H1 (cell line): ENCODE measurements around the gene C3orf49. TPM values are rescaled to one million over a fixed set of nuclear protein-coding genes. Genes with fewer than 3 reads are reported as not detected.

Experiments used
- CTCF ChIA-PET: fragments of 300-600 bp; sonication (Branson Sonifier 250); formaldehyde crosslinking; loops from one replicate; lab custom pipeline; 2021; ENCODE audit not compliant: partially characterized antibody; lab: Charles Lee
- POLR2A ChIA-PET: fragments of 300-600 bp; sonication (Branson Sonifier 250); formaldehyde crosslinking; loops from one replicate; lab custom pipeline; 2021; ENCODE audit warnings: inconsistent platforms; ENCODE audit not compliant: partially characterized antibody; lab: Charles Lee
- DNase-seq, 2 experiments: peaks; one replicate each; pipeline versions ENCODE4 v3.0.0 to v3.0.0-alpha.2; 2010 to 2022; ENCODE audit warnings: low spot score in 2 of 2, low read depth in 1 of 2, mixed read lengths in 1 of 2
- FAIRE-seq: peaks from 2 replicates; lab custom pipeline; 2011; peaks lifted over from hg19 to GRCh38; lab: Jason Lieb, UNC
- H2AFZ ChIP-seq: 2 replicates; pipeline ENCODE4 v1.8.1; 2012; ENCODE audit warnings: low read length, inconsistent platforms
- H2AK5ac ChIP-seq: 2 replicates; pipeline ENCODE4 v1.6.1; 2013; ENCODE audit warnings: low read depth, low read length
- H2BK120ac ChIP-seq: replicated peaks from 2 replicates; pipeline ENCODE3; 2013; ENCODE audit warnings: low read depth, low read length, inconsistent platforms
- H2BK12ac ChIP-seq: 2 replicates; pipeline ENCODE4 v1.6.1; 2013; ENCODE audit warnings: low read depth, low read length
- H2BK15ac ChIP-seq: 2 replicates; pipeline ENCODE4 v1.6.1; 2013; ENCODE audit warnings: low read length
- H2BK20ac ChIP-seq: 2 replicates; pipeline ENCODE4 v1.6.1; 2013; ENCODE audit warnings: low read length
- H2BK5ac ChIP-seq: 2 replicates; pipeline ENCODE4 v1.6.1; 2013; ENCODE audit warnings: low read depth, low read length
- H3K14ac ChIP-seq: 2 replicates; pipeline ENCODE4 v1.6.1; 2013; ENCODE audit warnings: inconsistent platforms; ENCODE audit not compliant: insufficient read length
- H3K18ac ChIP-seq: 2 replicates; pipeline ENCODE4 v1.6.1; 2013; ENCODE audit warnings: low read length; ENCODE audit errors: extremely low read depth
- H3K23ac ChIP-seq: 2 replicates; pipeline ENCODE4 v1.6.1; 2013; ENCODE audit warnings: inconsistent platforms; ENCODE audit not compliant: insufficient read length
- H3K23me2 ChIP-seq: 2 replicates; pipeline ENCODE4 v1.6.1; 2013; ENCODE audit warnings: low read depth, low read length
- H3K27ac ChIP-seq: 2 replicates; pipeline ENCODE4 v1.6.1; 2011; ENCODE audit warnings: low read depth, low read length, inconsistent platforms
- H3K27me3 ChIP-seq, 4 experiments: replicated peaks in 1 of 4; 1 replicate in 1 of 4; 2 replicates in 3 of 4; pipeline versions ENCODE4 v1.6.1 to v1.8.1; 2011 to 2013; ENCODE audit warnings: low read length in 3 of 4, mild to moderate bottlenecking in 3 of 4, inconsistent platforms in 2 of 4, mixed read lengths in 2 of 4, moderate library complexity in 1 of 4; ENCODE audit not compliant: control insufficient read depth in 3 of 4, insufficient read depth in 3 of 4; ENCODE audit errors: extremely low read depth in 1 of 4
- H3K36me3 ChIP-seq, 4 experiments: 2 replicates each; pipeline versions ENCODE4 v1.6.1 to v1.8.1; 2011 to 2013; ENCODE audit warnings: mild to moderate bottlenecking in 4 of 4, low read length in 3 of 4, moderate library complexity in 2 of 4, control low read depth in 1 of 4, inconsistent platforms in 1 of 4; ENCODE audit not compliant: insufficient read depth in 4 of 4, control insufficient read depth in 2 of 4
- H3K4ac ChIP-seq: replicated peaks from 2 replicates; pipeline ENCODE3; 2013; ENCODE audit warnings: low read length, low read depth, mixed read lengths, inconsistent platforms; ENCODE audit not compliant: insufficient read length
- H3K4me1 ChIP-seq, 4 experiments: replicated peaks in 1 of 4; 1 replicate in 1 of 4; 2 replicates in 3 of 4; pipeline versions ENCODE4 v1.6.1 to v1.8.1; 2011 to 2013; ENCODE audit warnings: low read length in 3 of 4, inconsistent platforms in 2 of 4, mixed read lengths in 1 of 4; ENCODE audit not compliant: insufficient read depth in 4 of 4, control insufficient read depth in 3 of 4
- H3K4me2 ChIP-seq, 2 experiments: 2 replicates each; pipeline versions ENCODE4 v1.6.1 to v1.8.1; 2011 to 2013; ENCODE audit warnings: low read depth in 2 of 2, low read length in 2 of 2, control low read depth in 1 of 2, inconsistent platforms in 1 of 2, mild to moderate bottlenecking in 1 of 2; ENCODE audit not compliant: insufficient read depth in 1 of 2
- H3K4me3 ChIP-seq, 4 experiments: fragments of 200-600, 300-600 bp in 1 of 4; sonication (generic), shearing (Covaris generic), sonication (Bioruptor Twin) in 1 of 4; 2 replicates each; pipeline versions ENCODE4 v1.5.1 to v1.8.1; 2011 to 2016; ENCODE audit warnings: low read length in 4 of 4, low read depth in 3 of 4, control low read depth in 2 of 4, inconsistent platforms in 2 of 4, mild to moderate bottlenecking in 2 of 4, mixed read lengths in 1 of 4, moderate library complexity in 1 of 4; ENCODE audit not compliant: insufficient read depth in 2 of 4; ENCODE audit errors: extremely low read depth in 1 of 4
- H3K56ac ChIP-seq: replicated peaks from 2 replicates; pipeline ENCODE3; 2013; ENCODE audit warnings: low read depth, mild to moderate bottlenecking, mixed read lengths, low read length, inconsistent platforms; ENCODE audit not compliant: insufficient read length
- H3K79me1 ChIP-seq: 2 replicates; pipeline ENCODE4 v1.6.1; 2013; ENCODE audit warnings: low read depth, low read length, control low read depth
- H3K79me2 ChIP-seq, 2 experiments: 2 replicates each; pipeline versions ENCODE4 v1.6.1 to v1.8.1; 2012 to 2013; ENCODE audit warnings: low read length in 2 of 2, mild to moderate bottlenecking in 2 of 2, inconsistent platforms in 1 of 2; ENCODE audit not compliant: insufficient read depth in 2 of 2, control insufficient read depth in 1 of 2
- H3K9ac ChIP-seq, 4 experiments: replicated peaks in 1 of 4; 1 replicate in 1 of 4; 2 replicates in 3 of 4; pipeline versions ENCODE4 v1.6.1 to v1.8.1; 2011 to 2013; ENCODE audit warnings: low read depth in 3 of 4, low read length in 3 of 4, control low read depth in 2 of 4, mild to moderate bottlenecking in 2 of 4, moderate library complexity in 2 of 4, inconsistent platforms in 1 of 4; ENCODE audit errors: extremely low read depth in 1 of 4
- H3K9me3 ChIP-seq, 2 experiments: 2 replicates each; pipeline versions ENCODE4 v1.6.1 to v1.8.1; 2012 to 2013; ENCODE audit warnings: mild to moderate bottlenecking in 2 of 2, moderate library complexity in 2 of 2, control low read depth in 1 of 2, inconsistent platforms in 1 of 2, low read depth in 1 of 2, low read length in 1 of 2, mixed read lengths in 1 of 2; ENCODE audit not compliant: insufficient read depth in 2 of 2
- H4K20me1 ChIP-seq, 2 experiments: replicated peaks in 1 of 2; 2 replicates each; pipeline versions ENCODE3 to v1.8.1; 2011 to 2013; ENCODE audit warnings: inconsistent platforms in 2 of 2, low read length in 2 of 2, mild to moderate bottlenecking in 1 of 2; ENCODE audit not compliant: insufficient read depth in 2 of 2, control insufficient read depth in 1 of 2
- H4K5ac ChIP-seq: 2 replicates; pipeline ENCODE4 v1.6.1; 2013; ENCODE audit warnings: low read length, low read depth, mixed read lengths, inconsistent platforms; ENCODE audit not compliant: insufficient read length
- H4K8ac ChIP-seq: 2 replicates; pipeline ENCODE4 v1.8.0; 2013; ENCODE audit warnings: mild to moderate bottlenecking, moderate library complexity, low read length, inconsistent platforms; ENCODE audit not compliant: insufficient read depth; ENCODE audit errors: extremely low read depth
- H4K91ac ChIP-seq: replicated peaks from 2 replicates; pipeline ENCODE3; 2013; ENCODE audit warnings: low read length, mixed read lengths, inconsistent platforms; ENCODE audit not compliant: insufficient read length
- CBX5 ChIP-seq: fragments of 300-800, 300-1000 bp; sonication (generic); IDR thresholded peaks from 2 replicates; pipeline ENCODE4 v1.7.1; 2016; ENCODE audit warnings: antibody characterized with exemption, low read length, low read depth
- CHD2 ChIP-seq: IDR thresholded peaks from 2 replicates; pipeline ENCODE4 v1.6.1; 2012; ENCODE audit warnings: low read length, improper control_type of control experiment
- EGR1 ChIP-seq: IDR thresholded peaks from 2 replicates; pipeline ENCODE4 v1.6.1; 2011; ENCODE audit warnings: low read depth, low read length, borderline replicate concordance
- EZH2 ChIP-seq: fragments of 200-600 bp; sonication (generic); IDR thresholded peaks from 2 replicates; pipeline ENCODE4 v1.7.1; 2012; ENCODE audit warnings: low read depth, mild to moderate bottlenecking, moderate library complexity, low read length, inconsistent platforms; ENCODE audit not compliant: severe bottlenecking
- KDM4A ChIP-seq: IDR thresholded peaks from one replicate; pipeline ENCODE4 v1.7.1; 2012; ENCODE audit warnings: low read depth, mild to moderate bottlenecking, moderate library complexity, low read length, inconsistent platforms; ENCODE audit not compliant: severe bottlenecking
- POLR2A ChIP-seq, 2 experiments: IDR thresholded peaks; 1 replicate in 1 of 2; 2 replicates in 1 of 2; pipeline ENCODE4 v1.6.1; 2011; ENCODE audit warnings: low read depth in 2 of 2, low read length in 2 of 2, mild to moderate bottlenecking in 2 of 2; ENCODE audit errors: control extremely low read depth in 1 of 2
- POLR2AphosphoS5 ChIP-seq: IDR thresholded peaks from 2 replicates; pipeline ENCODE4 v1.6.1; 2011; ENCODE audit warnings: low read depth, low read length
- POU5F1 ChIP-seq: IDR thresholded peaks from 2 replicates; pipeline ENCODE4 v1.6.1; 2011; ENCODE audit warnings: low read depth, mild to moderate bottlenecking, low read length, moderate library complexity
- RBBP5 ChIP-seq: IDR thresholded peaks from 2 replicates; pipeline ENCODE4 v1.7.1; 2012; ENCODE audit warnings: low read depth, mild to moderate bottlenecking, inconsistent platforms, low read length, moderate library complexity, borderline replicate concordance
- SP2 ChIP-seq: IDR thresholded peaks from 2 replicates; pipeline ENCODE4 v1.6.1; 2012; ENCODE audit warnings: mild to moderate bottlenecking, low read length, inconsistent platforms
- TBP ChIP-seq: IDR thresholded peaks from 2 replicates; pipeline ENCODE4 v1.6.1; 2011; ENCODE audit warnings: low read depth, low read length, improper control_type of control experiment
- WGBS, 2 experiments: shearing (Covaris generic) in 1 of 2; methylation state at CpG; one replicate each; pipeline versions ENCODE4 v1.1.6 to v1.1.7; 2013 to 2015; ENCODE audit warnings: low lambda C conversion rate in 2 of 2, mixed read lengths in 2 of 2, inconsistent platforms in 1 of 2, low coverage in 1 of 2, missing lambda C conversion rate in 1 of 2; ENCODE audit not compliant: insufficient replicate concordance in 2 of 2, insufficient coverage in 1 of 2, insufficient read length in 1 of 2; ENCODE audit errors: extremely low coverage in 1 of 2, missing lambda C conversion rate in 1 of 2; 5-methylcytosine and 5-hydroxymethylcytosine counted together
- polyA plus RNA-seq, 7 experiments: library from polyadenylated mRNA; depleted of rRNA in 3 of 7; stranded (reverse) in 5 of 7; unstranded in 2 of 7; fragments of >200 nt in 5 of 7; fragments of 200-250 nt in 2 of 7; gene quantifications; 1 replicate in 5 of 7; 2 replicates in 1 of 7; 4 replicates in 1 of 7; pipeline versions ENCODE4 v1.2.1 to v1.2.3, GENCODE V29; 2011 to 2013; ENCODE audit warnings: missing spikeins in 2 of 7, mixed read lengths in 2 of 7
- total RNA-seq: library from RNA; stranded (reverse); fragmentation: NEBNext Ultra II Directional; extraction: Animal tissue kit (Norgen Biotek cat#: 25700); gene quantifications from 2 replicates; pipeline ENCODE4 v1.2.1, GENCODE V29; 2021
- TF ChIP-seq, protein P1 (sequence below): IDR thresholded peaks from 2 replicates; pipeline ENCODE4 v1.6.1; 2011; ENCODE audit warnings: low read depth, mild to moderate bottlenecking, low read length; ENCODE audit not compliant: insufficient read depth

Gene C3orf49
- total and polyA plus RNA-seq, 2 of the 8 experiments (the other 6 are each of a cell fraction or from before 2014, with no cell fraction given): not detected

DNA sequence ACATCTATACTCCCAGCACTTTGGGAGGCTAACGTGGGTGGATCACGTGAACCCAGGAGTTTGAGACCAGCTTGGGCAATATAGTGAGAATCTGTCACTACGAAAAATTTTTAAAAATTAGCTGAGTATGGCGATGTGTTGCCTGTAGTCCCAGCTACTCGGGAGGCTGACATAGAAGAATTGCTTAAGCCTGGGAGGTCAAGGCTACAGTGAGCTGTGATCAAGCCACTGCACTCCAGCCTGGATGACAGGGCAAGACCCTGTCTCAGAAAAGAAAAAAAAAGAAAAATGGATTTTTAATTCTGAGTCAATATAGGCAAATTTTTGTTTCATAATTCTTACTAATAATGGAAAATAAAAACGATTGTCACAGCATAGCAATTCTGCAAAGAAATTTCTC lies 13.3 kb downstream of the C3orf49 start:
- POLR2A ChIA-PET: interaction anchor here (0.6 kb wide), 1 partner anchor 690 kb away, joined by 3 read pairs; no protein-coding TSS in a partner anchor
- Histone ChIP-seq H3K18ac (no peak overlapping the region), H3K79me1 (no peaks in the 10 kb centered on the region), H3K9me3 (no peaks in the 10 kb centered on the region), H2BK5ac (no peak overlapping the region)
- CTCF ChIA-PET: interaction anchor here (1.2 to 2.1 kb wide), 3 partner anchors 10 to 14 kb away, joined by 3 to 12 read pairs (median 5); partner anchors contain the start of gene C3orf49
- no peak for TF ChIP-seq SP2
- TF ChIP-seq, protein P1, sequence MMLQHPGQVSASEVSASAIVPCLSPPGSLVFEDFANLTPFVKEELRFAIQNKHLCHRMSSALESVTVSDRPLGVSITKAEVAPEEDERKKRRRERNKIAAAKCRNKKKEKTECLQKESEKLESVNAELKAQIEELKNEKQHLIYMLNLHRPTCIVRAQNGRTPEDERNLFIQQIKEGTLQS: no peak
- no peak for TF ChIP-seq KDM4A
- TF ChIP-seq POU5F1: no peak
- TF ChIP-seq TBP: no peak
- no peak for TF ChIP-seq EGR1
- no peak for TF ChIP-seq POLR2A (IDR thresholded peaks at IDR 0.05; ENCODE audit: control extremely low read depth in 1 of 2, low read depth in 2 of 2, low read length in 2 of 2)
- no peak for TF ChIP-seq EZH2
- TF ChIP-seq POLR2AphosphoS5: no peak
- TF ChIP-seq CHD2: no peak
- TF ChIP-seq CBX5: no peak
- no peak for TF ChIP-seq RBBP5
- TF ChIP-seq, all 59 proteins: peak for 0
- H4K8ac ChIP-seq: no peak overlapping the region
- no peak overlapping the region for H3K4me3 ChIP-seq
- no peak overlapping the region for H3K9ac ChIP-seq
- no peak overlapping the region for H4K91ac ChIP-seq
- no peak overlapping the region for H2BK20ac ChIP-seq
- H3K23ac ChIP-seq: no peak overlapping the region
- FAIRE-seq: no peak
- no peaks in the 10 kb centered on the region for H3K23me2 ChIP-seq
- 90% methylated on average over 6 of the region's 6 CpGs; no CpG with 5 or more reads in 1 of the 2 experiments for WGBS, 2 experiments
- no peak overlapping the region for H3K27ac ChIP-seq
- no peak overlapping the region for H4K5ac ChIP-seq
- no peaks in the 10 kb centered on the region for H3K4me1 ChIP-seq
- H2AFZ ChIP-seq: no peak overlapping the region
- H3K56ac ChIP-seq: no peak overlapping the region
- no peak overlapping the region for H2AK5ac ChIP-seq
- H4K20me1 ChIP-seq: no peaks in the 10 kb centered on the region
- peaks cover 2 to 41% (median 7%) of the 10 kb centered on the region in 4 experiments; a peak in 4 of 8 replicates for H3K36me3 ChIP-seq
- no peak overlapping the region for H3K4me2 ChIP-seq
- H3K79me2 ChIP-seq: no peaks in the 10 kb centered on the region
- H2BK120ac ChIP-seq: no peak overlapping the region
- no peak overlapping the region for H2BK15ac ChIP-seq
- H3K4ac ChIP-seq: no peak overlapping the region
- no peak overlapping the region for H3K14ac ChIP-seq
- H2BK12ac ChIP-seq: no peak overlapping the region
- no peak for DNase-seq
- H3K27me3 ChIP-seq: no peaks in the 10 kb centered on the region
